ENCODE results near the gene NLGN4Y.

Gene NLGN4Y

DNA sequence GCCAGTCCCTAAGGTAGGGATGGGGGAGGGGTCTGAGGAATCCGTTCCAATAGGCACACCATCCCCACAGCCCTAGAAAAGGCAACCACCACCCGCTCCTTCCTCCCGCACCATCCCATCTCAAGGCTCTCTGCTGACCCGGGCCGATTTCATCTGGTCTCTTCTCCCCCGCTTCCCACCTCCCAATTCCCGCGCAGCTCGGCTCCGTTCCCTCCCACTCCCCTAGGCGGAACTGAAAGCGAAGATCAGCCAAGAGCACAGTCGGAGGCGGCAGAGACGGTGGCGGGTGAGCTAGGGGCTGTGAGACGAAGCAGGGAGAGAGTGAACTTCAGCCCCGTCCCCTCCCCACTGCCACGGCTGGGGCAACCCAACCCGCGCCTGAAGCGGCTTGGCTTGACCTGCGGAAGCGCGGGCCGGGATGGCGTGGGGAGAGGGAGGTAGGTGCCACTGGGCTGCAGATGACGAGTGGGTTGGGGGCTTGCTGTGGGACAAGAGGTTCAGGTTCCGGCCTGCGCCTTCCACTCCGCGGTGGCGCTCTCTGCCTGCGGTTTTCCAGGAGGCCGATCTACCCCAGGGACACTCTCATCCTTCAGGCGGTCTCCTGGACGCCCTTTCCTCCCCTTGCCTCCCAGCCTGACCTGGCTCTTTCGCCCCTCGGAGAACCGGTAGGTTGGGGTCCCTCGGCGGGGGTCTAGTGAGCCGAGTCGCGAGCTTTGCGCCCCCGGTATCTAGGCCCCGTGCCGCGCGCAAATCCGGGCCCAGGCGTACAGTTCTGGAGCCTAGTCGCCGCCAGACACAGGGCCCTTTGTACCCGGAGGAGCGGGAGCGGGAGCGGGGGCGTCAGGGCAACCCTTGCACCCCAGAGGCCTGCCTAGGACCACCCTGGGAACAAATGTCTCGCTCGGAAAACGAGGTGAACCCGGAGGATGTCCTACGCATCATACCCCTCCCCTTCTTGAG lies at the start of gene NLGN4Y:
TSS of gene NLGN4Y (plus strand) at position 258 of the 960 bp plus-strand sequence. CDS start 97,591 bp downstream, outside the sequence.
- Histone ChIP-seq H3K27me3 (ENCODE audit: control insufficient read depth in 1 of 2, insufficient read depth in 2 of 2, low read length in 2 of 2) (no peaks in the 10 kb centered on the region), H3K4me3 (ENCODE audit: low read depth in 1 of 2, low read length in 2 of 2) (no peak within 1 kb of the TSS), H3K27ac (ENCODE audit: low read depth, low read length) (no peak within 1 kb of the TSS), H3K4me1 (ENCODE audit: insufficient read depth, low read length) (no peaks in the 10 kb centered on the region), H3K9ac (ENCODE audit: low read length) (no peak within 1 kb of the TSS), H3K36me3 (ENCODE audit: insufficient read depth, low read length) (no peaks in the 10 kb centered on the region), H3K9me3 (ENCODE audit: low read length) (no peaks in the 10 kb centered on the region)

DNA sequence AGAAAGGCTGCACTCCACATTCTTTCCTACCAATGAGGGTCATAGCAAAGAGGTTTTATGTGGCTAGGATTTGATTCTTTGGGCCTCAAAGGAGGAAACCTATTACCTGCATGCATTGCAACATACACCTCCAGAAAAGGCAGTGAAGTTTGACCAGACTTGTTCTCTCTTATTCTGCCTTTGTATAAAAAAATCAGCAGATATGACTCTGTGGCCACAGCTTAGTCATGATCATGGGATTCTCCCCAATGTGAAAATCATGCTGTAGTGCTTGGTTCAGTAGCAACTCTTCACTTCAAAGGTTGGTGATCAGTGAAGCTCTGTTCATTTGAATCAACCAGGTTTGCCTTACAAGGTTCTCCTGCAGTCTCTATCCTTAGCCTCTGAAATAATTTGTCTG lies 38.4 kb upstream of the NLGN4Y start:
- Histone ChIP-seq H3K27me3 (ENCODE audit: control insufficient read depth in 1 of 2, insufficient read depth in 2 of 2, low read length in 2 of 2) (no peaks in the 10 kb centered on the region), H3K36me3 (ENCODE audit: insufficient read depth, low read length) (no peaks in the 10 kb centered on the region), H3K27ac (ENCODE audit: low read depth, low read length) (no peak overlapping the region), H3K4me1 (ENCODE audit: insufficient read depth, low read length) (no peaks in the 10 kb centered on the region), H3K4me3 (ENCODE audit: low read depth in 1 of 2, low read length in 2 of 2) (no peak overlapping the region), H3K9ac (ENCODE audit: low read length) (no peak overlapping the region), H3K9me3 (ENCODE audit: low read length) (no peaks in the 10 kb centered on the region)

DNA sequence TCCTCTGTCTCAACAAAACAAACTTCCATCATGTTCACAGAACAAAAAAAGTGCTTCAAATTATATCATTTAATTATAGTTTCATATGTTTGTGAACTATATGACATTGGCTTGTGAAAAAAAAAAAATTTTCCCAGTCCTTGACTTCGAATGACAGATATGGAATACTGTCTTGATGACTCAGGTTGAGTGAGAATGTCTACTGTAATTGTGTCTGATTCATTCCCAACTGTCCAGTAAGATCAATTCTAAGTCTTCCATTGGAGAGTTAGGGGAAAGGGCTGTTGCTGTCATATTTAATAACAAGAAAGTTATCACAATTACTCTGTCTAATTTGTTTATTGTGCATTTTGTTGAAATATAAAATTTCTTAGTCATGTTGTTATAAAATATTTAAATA lies 34.1 kb upstream of the NLGN4Y start:
- H3K36me3 ChIP-seq (ENCODE audit: insufficient read depth, low read length) = no peaks in the 10 kb centered on the region
- no peaks in the 10 kb centered on the region for H3K27me3 ChIP-seq (ENCODE audit: control insufficient read depth in 1 of 2, insufficient read depth in 2 of 2, low read length in 2 of 2)
- no peak overlapping the region for H3K27ac ChIP-seq (ENCODE audit: low read depth, low read length)
- H3K4me1 ChIP-seq (ENCODE audit: insufficient read depth, low read length) = no peaks in the 10 kb centered on the region
- no peak overlapping the region for H3K9ac ChIP-seq (ENCODE audit: low read length)
- H3K4me3 ChIP-seq (ENCODE audit: low read depth in 1 of 2, low read length in 2 of 2) = no peak overlapping the region
- no peaks in the 10 kb centered on the region for H3K9me3 ChIP-seq (ENCODE audit: low read length)

DNA sequence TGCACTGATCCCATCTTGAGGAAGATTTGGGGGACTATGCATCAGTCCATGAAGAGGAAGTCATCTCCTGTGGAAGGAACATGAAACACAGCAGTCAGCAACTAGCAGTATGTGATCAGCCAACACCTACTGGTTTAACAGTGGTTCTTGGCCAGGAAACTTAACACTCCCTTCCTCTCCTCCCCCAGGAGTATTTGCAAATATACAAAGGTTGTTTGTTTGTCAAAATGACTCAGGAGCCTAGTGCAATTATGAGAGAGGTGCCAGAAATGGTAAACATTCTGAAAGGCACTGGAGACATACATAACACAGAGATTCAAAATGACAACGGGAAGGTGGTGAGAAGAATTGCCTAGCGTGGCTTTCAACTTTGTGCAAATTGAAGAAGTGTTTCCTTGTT lies 26.3 kb upstream of the NLGN4Y start:
- no peak overlapping the region for H3K9ac ChIP-seq (ENCODE audit: low read length)
- H3K36me3 ChIP-seq (ENCODE audit: insufficient read depth, low read length) = no peaks in the 10 kb centered on the region
- no peak overlapping the region for H3K27ac ChIP-seq (ENCODE audit: low read depth, low read length)
- no peaks in the 10 kb centered on the region for H3K9me3 ChIP-seq (ENCODE audit: low read length)
- H3K27me3 ChIP-seq (ENCODE audit: control insufficient read depth in 1 of 2, insufficient read depth in 2 of 2, low read length in 2 of 2) = no peaks in the 10 kb centered on the region
- H3K4me3 ChIP-seq (ENCODE audit: low read depth in 1 of 2, low read length in 2 of 2) = no peak overlapping the region
- no peaks in the 10 kb centered on the region for H3K4me1 ChIP-seq (ENCODE audit: insufficient read depth, low read length)

DNA sequence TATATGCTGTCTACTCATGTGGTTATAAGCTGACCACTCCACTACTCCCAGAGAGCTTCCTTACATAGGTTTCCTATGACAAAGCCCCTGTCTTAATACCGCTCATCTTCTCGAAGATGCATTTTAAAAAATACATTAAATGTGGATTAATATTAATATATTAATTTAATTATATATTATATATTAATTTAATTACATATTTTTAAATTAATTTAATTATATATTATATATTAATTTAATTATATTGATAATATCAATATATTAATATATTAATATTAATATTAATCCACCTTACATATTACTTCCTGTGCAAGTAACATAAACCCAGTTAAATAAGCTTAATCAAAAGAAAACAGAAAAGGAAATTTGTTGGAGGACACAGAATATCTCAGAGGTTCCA lies 19.7 kb upstream of the NLGN4Y start:
- no peak overlapping the region for H3K9ac ChIP-seq (ENCODE audit: low read length)
- no peaks in the 10 kb centered on the region for H3K4me1 ChIP-seq (ENCODE audit: insufficient read depth, low read length)
- no peak overlapping the region for H3K4me3 ChIP-seq (ENCODE audit: low read depth in 1 of 2, low read length in 2 of 2)
- no peaks in the 10 kb centered on the region for H3K9me3 ChIP-seq (ENCODE audit: low read length)
- no peaks in the 10 kb centered on the region for H3K36me3 ChIP-seq (ENCODE audit: insufficient read depth, low read length)
- no peaks in the 10 kb centered on the region for H3K27me3 ChIP-seq (ENCODE audit: control insufficient read depth in 1 of 2, insufficient read depth in 2 of 2, low read length in 2 of 2)
- H3K27ac ChIP-seq (ENCODE audit: low read depth, low read length) = no peak overlapping the region

DNA sequence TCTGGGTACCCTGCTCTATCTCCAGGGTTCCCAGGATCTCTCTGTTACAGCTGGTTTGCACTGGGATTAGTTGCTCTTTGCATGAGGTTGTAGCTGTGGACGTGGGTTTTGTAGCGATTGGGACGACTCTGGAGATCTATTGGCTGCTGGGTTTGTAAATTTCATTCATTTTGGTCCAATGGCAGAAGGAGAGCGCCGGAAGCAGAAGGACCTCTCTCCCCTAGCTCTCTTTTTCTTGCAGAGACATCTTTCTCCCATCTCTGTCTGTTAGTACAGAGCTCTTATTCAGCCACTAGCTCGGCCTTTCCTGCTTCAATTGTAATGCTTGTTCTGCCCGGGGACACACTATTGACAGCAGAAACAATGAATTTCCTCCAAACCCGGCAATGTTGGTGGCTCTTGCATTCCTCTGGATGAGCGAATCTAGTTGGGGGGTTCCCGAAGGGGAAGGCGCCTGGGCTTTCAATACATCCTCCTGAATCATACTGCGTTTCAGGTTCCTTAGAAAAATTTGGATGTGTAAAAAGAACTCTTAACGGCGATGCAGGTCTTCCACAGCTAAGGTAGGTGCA lies 1.9 kb upstream of the NLGN4Y start:
- no peak overlapping the region for H3K27ac ChIP-seq (ENCODE audit: low read depth, low read length)
- no peaks in the 10 kb centered on the region for H3K36me3 ChIP-seq (ENCODE audit: insufficient read depth, low read length)
- H3K4me1 ChIP-seq (ENCODE audit: insufficient read depth, low read length) = no peaks in the 10 kb centered on the region

DNA sequence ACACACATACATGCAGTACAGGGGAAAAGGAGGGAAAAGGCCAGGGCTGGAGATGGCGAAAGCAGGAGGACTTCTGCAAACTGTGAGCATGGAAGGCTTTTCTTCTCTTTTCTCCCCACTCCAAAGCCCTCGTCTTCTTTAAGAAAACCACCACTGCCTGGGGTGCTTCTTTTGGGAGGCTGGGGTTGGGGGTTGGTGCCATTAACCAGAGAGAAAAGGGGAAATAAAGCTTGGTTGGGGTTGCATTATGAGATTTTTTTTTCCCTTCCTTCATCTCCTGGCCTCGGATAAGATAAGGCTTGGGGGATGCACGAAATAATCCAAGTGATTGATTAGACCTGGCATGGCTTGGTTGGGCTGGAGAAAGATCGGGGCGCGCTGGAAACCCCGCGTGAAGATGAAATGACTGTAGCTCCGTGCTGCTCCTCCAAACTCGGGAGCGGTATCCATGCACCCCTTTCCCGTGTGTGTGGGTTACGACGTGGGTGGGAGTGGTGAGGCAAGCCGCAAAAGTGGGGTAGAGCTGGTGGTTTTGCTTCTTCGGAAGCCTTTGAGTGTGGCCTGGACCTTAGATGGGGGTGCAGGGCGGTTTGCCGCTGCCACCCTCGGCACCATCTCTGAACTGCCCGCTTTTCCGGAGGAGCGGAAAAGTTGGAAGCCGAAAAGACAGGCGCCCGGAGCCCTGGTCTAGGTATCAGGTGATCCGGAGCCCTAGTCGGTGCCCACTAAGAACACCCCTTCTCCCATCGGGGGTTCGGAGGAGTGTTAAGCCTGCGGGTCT lies 648 bp upstream of the NLGN4Y start:
- Histone ChIP-seq H3K9ac (ENCODE audit: low read length) (no peak overlapping the region), H3K9me3 (ENCODE audit: low read length) (no peaks in the 10 kb centered on the region), H3K36me3 (ENCODE audit: insufficient read depth, low read length) (no peaks in the 10 kb centered on the region), H3K27me3 (ENCODE audit: control insufficient read depth in 1 of 2, insufficient read depth in 2 of 2, low read length in 2 of 2) (no peaks in the 10 kb centered on the region), H3K4me3 (ENCODE audit: low read depth in 1 of 2, low read length in 2 of 2) (no peak overlapping the region), H3K4me1 (ENCODE audit: insufficient read depth, low read length) (no peaks in the 10 kb centered on the region), H3K27ac (ENCODE audit: low read depth, low read length) (no peak overlapping the region)

More for the DNA sequence above, 1.9 kb upstream of the NLGN4Y start:
- Histone ChIP-seq H3K4me3 (ENCODE audit: low read depth in 1 of 2, low read length in 2 of 2) (no peak overlapping the region), H3K9me3 (ENCODE audit: low read length) (no peaks in the 10 kb centered on the region), H3K9ac (ENCODE audit: low read length) (no peak overlapping the region), H3K27me3 (ENCODE audit: control insufficient read depth in 1 of 2, insufficient read depth in 2 of 2, low read length in 2 of 2) (no peaks in the 10 kb centered on the region)

DNA sequence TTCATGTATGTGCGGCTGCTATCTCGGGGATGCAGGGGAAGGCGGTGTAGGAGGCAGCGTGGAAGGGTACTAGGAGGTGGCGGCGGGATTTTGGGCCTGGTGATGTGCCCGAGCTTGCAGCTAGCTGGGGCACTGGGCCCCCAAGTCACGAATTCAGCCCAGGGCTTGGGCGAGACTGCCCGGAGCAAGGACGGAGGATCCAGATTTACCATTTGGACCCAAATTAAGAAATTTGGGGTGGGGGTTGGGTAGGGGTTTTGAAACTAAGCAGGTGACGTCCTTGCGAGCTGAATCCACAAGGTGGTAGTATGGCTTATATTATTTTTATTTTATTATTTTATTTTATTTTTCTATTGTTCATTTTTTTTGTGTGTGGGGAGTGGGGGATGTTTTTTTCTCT lies 986 bp downstream of the NLGN4Y start:
- no peaks in the 10 kb centered on the region for H3K27me3 ChIP-seq (ENCODE audit: control insufficient read depth in 1 of 2, insufficient read depth in 2 of 2, low read length in 2 of 2)
- no peaks in the 10 kb centered on the region for H3K36me3 ChIP-seq (ENCODE audit: insufficient read depth, low read length)
- no peaks in the 10 kb centered on the region for H3K9me3 ChIP-seq (ENCODE audit: low read length)
- no peaks in the 10 kb centered on the region for H3K4me1 ChIP-seq (ENCODE audit: insufficient read depth, low read length)
- no peak overlapping the region for H3K27ac ChIP-seq (ENCODE audit: low read depth, low read length)
- H3K4me3 ChIP-seq (ENCODE audit: low read depth in 1 of 2, low read length in 2 of 2) = no peak overlapping the region
- no peak overlapping the region for H3K9ac ChIP-seq (ENCODE audit: low read length)

DNA sequence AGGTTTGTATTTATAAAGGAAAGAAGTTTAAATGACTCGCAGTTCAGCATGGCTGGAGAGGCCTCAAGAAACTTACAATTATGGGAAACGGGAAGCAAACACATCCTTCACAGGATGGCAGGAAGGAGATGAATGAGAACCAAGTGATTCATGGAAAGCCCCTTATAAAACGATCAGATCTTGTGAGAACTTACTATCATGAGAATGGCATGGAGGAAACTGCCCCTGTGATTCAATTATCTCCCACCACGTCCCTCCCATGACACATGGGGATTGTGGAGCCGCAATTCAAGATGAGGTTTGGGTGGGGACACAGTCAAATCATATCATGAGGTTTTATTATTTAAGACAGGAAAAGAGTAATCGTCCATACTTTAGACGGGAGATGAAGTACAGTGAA lies 4.0 kb downstream of the NLGN4Y start:
- H3K36me3 ChIP-seq (ENCODE audit: insufficient read depth, low read length) = no peaks in the 10 kb centered on the region
- no peak overlapping the region for H3K27ac ChIP-seq (ENCODE audit: low read depth, low read length)

DNA sequence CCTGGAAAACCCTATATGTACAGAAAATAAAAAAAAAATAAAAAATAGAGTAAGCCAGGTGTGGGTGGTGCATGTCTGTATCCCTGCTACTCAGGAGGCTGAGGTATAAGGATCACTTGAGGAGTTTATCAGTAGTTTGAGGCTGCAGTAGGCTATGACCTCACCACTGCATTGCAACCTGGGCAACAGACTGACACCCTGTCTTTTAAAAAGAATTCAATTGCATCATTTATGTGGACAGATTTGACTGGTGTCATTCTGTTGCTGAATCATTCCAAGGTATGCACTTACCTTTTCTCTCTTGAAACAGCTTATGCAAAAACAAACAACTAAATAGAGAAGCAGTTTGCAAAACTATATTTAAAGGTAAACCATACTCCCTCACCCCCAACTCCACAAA lies 12.4 kb downstream of the NLGN4Y start:
- H3K4me3 ChIP-seq (ENCODE audit: low read depth in 1 of 2, low read length in 2 of 2) = no peak overlapping the region
- no peaks in the 10 kb centered on the region for H3K27me3 ChIP-seq (ENCODE audit: control insufficient read depth in 1 of 2, insufficient read depth in 2 of 2, low read length in 2 of 2)
- H3K27ac ChIP-seq (ENCODE audit: low read depth, low read length) = no peak overlapping the region

More for the DNA sequence above, 4.0 kb downstream of the NLGN4Y start:
- Histone ChIP-seq H3K9ac (ENCODE audit: low read length) (no peak overlapping the region), H3K27me3 (ENCODE audit: control insufficient read depth in 1 of 2, insufficient read depth in 2 of 2, low read length in 2 of 2) (no peaks in the 10 kb centered on the region), H3K4me1 (ENCODE audit: insufficient read depth, low read length) (no peaks in the 10 kb centered on the region), H3K4me3 (ENCODE audit: low read depth in 1 of 2, low read length in 2 of 2) (no peak overlapping the region), H3K9me3 (ENCODE audit: low read length) (no peaks in the 10 kb centered on the region)

DNA sequence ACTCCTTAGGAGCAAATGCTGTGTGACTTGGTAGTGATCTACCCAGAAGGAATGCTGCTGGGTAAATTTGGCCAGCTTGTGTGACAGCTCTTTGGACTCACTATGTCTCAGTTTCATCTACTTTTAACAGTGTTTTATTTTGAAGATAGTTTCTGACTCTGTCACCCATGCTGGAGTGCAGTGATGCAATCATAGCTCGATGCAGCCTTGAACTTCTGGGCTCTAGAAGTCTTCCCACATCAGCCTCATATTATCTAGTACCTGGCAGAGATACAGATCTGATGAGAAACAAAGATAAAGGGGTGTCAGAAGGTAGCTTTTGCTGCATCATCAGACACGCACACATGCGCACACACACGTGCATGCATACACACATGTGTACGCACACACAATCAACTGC lies 19.2 kb downstream of the NLGN4Y start:
- H3K9ac ChIP-seq (ENCODE audit: low read length) = no peak overlapping the region
- no peaks in the 10 kb centered on the region for H3K27me3 ChIP-seq (ENCODE audit: control insufficient read depth in 1 of 2, insufficient read depth in 2 of 2, low read length in 2 of 2)
- no peaks in the 10 kb centered on the region for H3K36me3 ChIP-seq (ENCODE audit: insufficient read depth, low read length)
- no peaks in the 10 kb centered on the region for H3K9me3 ChIP-seq (ENCODE audit: low read length)
- H3K4me3 ChIP-seq (ENCODE audit: low read depth in 1 of 2, low read length in 2 of 2) = no peak overlapping the region
- no peak overlapping the region for H3K27ac ChIP-seq (ENCODE audit: low read depth, low read length)
- no peaks in the 10 kb centered on the region for H3K4me1 ChIP-seq (ENCODE audit: insufficient read depth, low read length)

More for the DNA sequence above, 12.4 kb downstream of the NLGN4Y start:
- Histone ChIP-seq H3K9ac (ENCODE audit: low read length) (no peak overlapping the region), H3K4me1 (ENCODE audit: insufficient read depth, low read length) (no peaks in the 10 kb centered on the region), H3K36me3 (ENCODE audit: insufficient read depth, low read length) (no peaks in the 10 kb centered on the region), H3K9me3 (ENCODE audit: low read length) (no peaks in the 10 kb centered on the region)

Measured in muscle layer of colon (tissue), 2 donors.